Retinal pigment epithelial cell (primary cell): ENCODE measurements around the gene ASPM.
A peak's percentile ranks its signal among the peaks of the same experiment; 100 is the strongest.

ENCODE experiments used
- DNase-seq: peaks from one replicate; pipeline ENCODE4 v3.0.0-alpha.2; 2010; ENCODE audit warnings: low read depth
- H3K4me3 ChIP-seq: 2 replicates; pipeline ENCODE4 v1.5.1; 2011; ENCODE audit warnings: mild to moderate bottlenecking, low read length, control low read depth, moderate library complexity
- TF ChIP-seq, protein P1 (sequence below): conservative IDR thresholded peaks from 2 replicates; pipeline ENCODE4 v1.5.1; 2011; ENCODE audit warnings: low read depth, low read length, control low read depth, inconsistent platforms

ASPM gene

DNA sequence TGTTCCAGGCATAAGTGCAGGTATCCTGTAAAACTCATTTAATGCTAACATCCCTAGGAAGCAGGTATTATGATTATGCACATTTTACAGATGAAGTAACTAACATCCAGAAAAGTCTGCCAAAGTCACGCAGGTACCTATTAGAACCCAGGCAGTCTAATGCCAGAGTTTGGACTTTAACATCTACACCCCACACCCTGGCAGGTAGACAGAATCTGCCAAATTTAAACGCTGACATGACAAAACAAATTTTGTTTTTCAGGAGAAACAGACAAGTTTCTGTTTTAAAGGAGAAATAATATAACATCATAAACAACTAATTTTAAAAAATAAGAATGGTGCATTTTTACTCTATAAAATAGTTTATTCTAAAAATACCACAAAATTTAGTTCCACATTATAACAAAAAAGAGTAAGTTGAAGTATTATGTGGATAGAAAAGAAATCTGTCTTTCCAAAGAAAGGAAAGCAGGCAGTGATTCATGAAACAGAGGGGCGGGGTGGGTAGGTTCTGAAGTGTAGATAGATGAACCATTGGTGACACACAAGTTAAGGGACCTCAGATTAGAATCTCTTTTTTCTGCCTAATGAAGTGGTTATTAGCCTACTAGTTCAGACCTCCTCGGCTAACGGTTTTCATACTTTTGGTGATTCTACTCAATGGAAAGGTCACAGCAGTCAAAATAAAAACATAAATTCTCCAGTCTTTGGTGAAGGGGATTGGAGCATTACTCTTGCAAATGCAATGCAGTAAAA is 1.7 kb downstream of the ASPM start:
- H3K4me3 ChIP-seq: peak overlapping the region; percentile 68
- DNase-seq: no peak
- TF ChIP-seq, protein P1, sequence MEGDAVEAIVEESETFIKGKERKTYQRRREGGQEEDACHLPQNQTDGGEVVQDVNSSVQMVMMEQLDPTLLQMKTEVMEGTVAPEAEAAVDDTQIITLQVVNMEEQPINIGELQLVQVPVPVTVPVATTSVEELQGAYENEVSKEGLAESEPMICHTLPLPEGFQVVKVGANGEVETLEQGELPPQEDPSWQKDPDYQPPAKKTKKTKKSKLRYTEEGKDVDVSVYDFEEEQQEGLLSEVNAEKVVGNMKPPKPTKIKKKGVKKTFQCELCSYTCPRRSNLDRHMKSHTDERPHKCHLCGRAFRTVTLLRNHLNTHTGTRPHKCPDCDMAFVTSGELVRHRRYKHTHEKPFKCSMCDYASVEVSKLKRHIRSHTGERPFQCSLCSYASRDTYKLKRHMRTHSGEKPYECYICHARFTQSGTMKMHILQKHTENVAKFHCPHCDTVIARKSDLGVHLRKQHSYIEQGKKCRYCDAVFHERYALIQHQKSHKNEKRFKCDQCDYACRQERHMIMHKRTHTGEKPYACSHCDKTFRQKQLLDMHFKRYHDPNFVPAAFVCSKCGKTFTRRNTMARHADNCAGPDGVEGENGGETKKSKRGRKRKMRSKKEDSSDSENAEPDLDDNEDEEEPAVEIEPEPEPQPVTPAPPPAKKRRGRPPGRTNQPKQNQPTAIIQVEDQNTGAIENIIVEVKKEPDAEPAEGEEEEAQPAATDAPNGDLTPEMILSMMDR: no peak

- H3K4me3 ChIP-seq: no peak overlapping the region
- TF ChIP-seq, protein P1: no peak
- DNase-seq: no peak
These were observed 3.2 kb downstream of the ASPM start for GRCh38 chr1:197143276-197143675.

GRCh38 chr1:197141575-197141974 is 4.9 kb downstream of the ASPM start:
- no peak for DNase-seq
- H3K4me3 ChIP-seq: no peak overlapping the region
- TF ChIP-seq, protein P1: no peak

GRCh38 chr1:197140121-197140520 is 6.3 kb downstream of the ASPM start:
- DNase-seq: peak; percentile 88
- H3K4me3 ChIP-seq: no peak overlapping the region
- TF ChIP-seq, protein P1: no peak

- TF ChIP-seq, protein P1: no peak
- DNase-seq: no peak
- no peak overlapping the region for H3K4me3 ChIP-seq
These were observed 7.3 kb downstream of the ASPM start for GRCh38 chr1:197139169-197139568.

- DNase-seq: no peak
- TF ChIP-seq, protein P1: no peak
- H3K4me3 ChIP-seq: no peak overlapping the region
These were observed 9.1 kb downstream of the ASPM start for GRCh38 chr1:197137322-197137721.

DNA sequence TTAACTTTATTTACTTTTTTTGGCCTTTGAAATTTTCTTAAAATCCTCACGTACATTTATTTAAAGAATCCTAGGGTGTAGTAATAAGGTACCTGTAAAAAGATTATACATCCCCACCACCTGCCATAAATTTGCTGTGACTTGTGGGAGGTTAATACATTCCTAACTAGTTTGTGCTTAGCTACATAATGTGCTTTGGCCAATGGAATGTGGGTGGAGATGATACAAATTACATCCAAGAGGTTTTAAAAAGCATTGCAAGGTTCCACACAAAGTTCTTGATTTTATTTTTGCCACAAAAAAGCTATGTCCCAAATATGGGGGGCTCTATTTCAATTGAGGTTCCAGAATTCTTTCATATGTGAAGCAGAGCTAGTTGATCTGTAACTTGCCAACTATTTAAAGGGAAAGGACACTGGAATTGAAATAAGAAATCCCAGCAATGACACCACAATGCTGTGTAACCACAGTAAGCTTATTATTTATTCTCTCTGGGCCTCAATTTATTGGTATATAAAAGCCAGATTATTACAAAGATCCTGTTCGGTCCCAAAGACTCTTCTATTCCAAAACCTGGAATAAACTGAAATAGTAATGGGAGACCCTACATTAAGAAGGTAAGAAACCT is 15.7 kb downstream of the ASPM start:
- DNase-seq: peak; percentile 74
- H3K4me3 ChIP-seq: peak overlapping the region; percentile 10
- TF ChIP-seq, protein P1: no peak
